Mesendoderm (in vitro differentiated cells): ENCODE measurements around the gene CRELD1.
"Not testable (repeated sequence)": the region's sequence is repeated elsewhere in the genome, so short reads cannot be mapped to it uniquely, and the experiment has no call there.

ENCODE experiments used
- DNase-seq: peaks from one replicate; pipeline ENCODE4 v3.0.0; 2013
- H2AK5ac ChIP-seq: 2 replicates; pipeline ENCODE4 v1.6.1; 2013; ENCODE audit warnings: low read length, inconsistent platforms
- H2BK120ac ChIP-seq: 2 replicates; pipeline ENCODE4 v1.6.1; 2013; ENCODE audit warnings: low read depth, mild to moderate bottlenecking, low read length, moderate library complexity, mixed read lengths
- H2BK15ac ChIP-seq: replicated peaks from 2 replicates; pipeline ENCODE4 v1.6.1; 2013; ENCODE audit warnings: low read depth, mild to moderate bottlenecking, moderate library complexity
- H2BK5ac ChIP-seq: 2 replicates; pipeline ENCODE4 v1.6.1; 2013; ENCODE audit warnings: low read length, inconsistent platforms
- H3K18ac ChIP-seq: 2 replicates; pipeline ENCODE4 v1.6.1; 2013; ENCODE audit warnings: mild to moderate bottlenecking, low read length, mixed read lengths
- H3K23ac ChIP-seq: one replicate; pipeline ENCODE4 v1.6.1; 2013; ENCODE audit warnings: low read length
- H3K27ac ChIP-seq: 2 replicates; pipeline ENCODE4 v1.5.1; 2013; ENCODE audit warnings: low read depth, mild to moderate bottlenecking, inconsistent platforms, low read length, moderate library complexity
- H3K27me3 ChIP-seq: 2 replicates; pipeline ENCODE4 v1.6.1; 2013; ENCODE audit warnings: low read length, control low read depth, mild to moderate bottlenecking, inconsistent platforms; ENCODE audit not compliant: insufficient read depth, poor library complexity
- H3K36me3 ChIP-seq: 2 replicates; pipeline ENCODE4 v1.6.1; 2013; ENCODE audit warnings: low read length, inconsistent platforms; ENCODE audit not compliant: control insufficient read depth, insufficient read depth
- H3K4ac ChIP-seq: one replicate; pipeline ENCODE4 v1.6.1; 2013; ENCODE audit warnings: low read depth, mild to moderate bottlenecking, low read length, moderate library complexity
- H3K4me1 ChIP-seq: 2 replicates; pipeline ENCODE4 v1.6.1; 2013; ENCODE audit warnings: low read depth, low read length, inconsistent platforms; ENCODE audit not compliant: control insufficient read depth
- H3K4me2 ChIP-seq: 2 replicates; pipeline ENCODE4 v1.6.1; 2013; ENCODE audit warnings: low read length
- H3K4me3 ChIP-seq: 2 replicates; pipeline ENCODE4 v1.5.1; 2013; ENCODE audit warnings: mild to moderate bottlenecking, low read length
- H3K56ac ChIP-seq: one replicate; pipeline ENCODE4 v1.6.1; 2013; ENCODE audit warnings: low read length
- H3K79me1 ChIP-seq: 2 replicates; pipeline ENCODE4 v1.6.1; 2013; ENCODE audit warnings: low read length, inconsistent platforms
- H3K79me2 ChIP-seq: 2 replicates; pipeline ENCODE4 v1.6.1; 2013; ENCODE audit warnings: mild to moderate bottlenecking, low read length; ENCODE audit not compliant: control insufficient read depth, insufficient read depth
- H3K9ac ChIP-seq: 2 replicates; pipeline ENCODE4 v1.6.1; 2013; ENCODE audit warnings: low read length, inconsistent platforms
- H4K5ac ChIP-seq: one replicate; pipeline ENCODE4 v1.6.1; 2013; ENCODE audit warnings: low read length
- H4K8ac ChIP-seq: one replicate; pipeline ENCODE4 v1.6.1; 2013; ENCODE audit warnings: low read depth, mild to moderate bottlenecking, control low read depth, low read length, moderate library complexity
- WGBS: extraction: QIAGEN DNeasy Blood & Tissue Kit; methylation state at CpG from one replicate; pipeline ENCODE4 v1.1.7; 2013; ENCODE audit warnings: low lambda C conversion rate, missing lambda C conversion rate; ENCODE audit not compliant: insufficient coverage; ENCODE audit errors: extremely low coverage; 5-methylcytosine and 5-hydroxymethylcytosine counted together

CRELD1 gene

GRCh38 chr3:9938966-9939365 lies 5.3 kb downstream of the CRELD1 start:
- Histone ChIP-seq H3K56ac (no peak overlapping the region), H3K18ac (no peak overlapping the region), H3K23ac (no peak overlapping the region), H2BK120ac (no peak overlapping the region), H3K4ac (no peak overlapping the region), H3K4me1 (peaks cover 3% of the 10 kb centered on the region), H2BK5ac (no peak overlapping the region), H2AK5ac (no peak overlapping the region), H3K27me3 (no peaks in the 10 kb centered on the region), H2BK15ac (no peak overlapping the region), H3K9ac (no peak overlapping the region), H4K5ac (no peak overlapping the region), H3K79me2 (no peaks in the 10 kb centered on the region), H3K4me2 (no peak overlapping the region), H3K27ac (no peak overlapping the region), H3K4me3 (no peak overlapping the region), H4K8ac (no peak overlapping the region), H3K79me1 (no peaks in the 10 kb centered on the region), H3K36me3 (no peaks in the 10 kb centered on the region)
- WGBS = no CpG with 5 or more reads among the region's 2 CpGs
- no peak for DNase-seq

- DNase-seq, H3K27ac ChIP-seq, H3K27me3 ChIP-seq: not testable (repeated sequence)
These were observed 6.3 kb downstream of the CRELD1 start for GRCh38 chr3:9939906-9940305.

GRCh38 chr3:9940746-9941145 lies 7.1 kb downstream of the CRELD1 start:
- Histone ChIP-seq H3K27me3 (no peaks in the 10 kb centered on the region), H3K23ac (no peak overlapping the region), H2AK5ac (no peak overlapping the region), H3K79me2 (no peaks in the 10 kb centered on the region), H3K4me1 (no peaks in the 10 kb centered on the region), H3K4ac (no peak overlapping the region), H3K27ac (no peak overlapping the region), H2BK5ac (no peak overlapping the region), H4K5ac (no peak overlapping the region), H2BK120ac (no peak overlapping the region), H3K36me3 (no peaks in the 10 kb centered on the region), H3K4me2 (no peak overlapping the region), H3K79me1 (no peaks in the 10 kb centered on the region), H3K4me3 (no peak overlapping the region), H3K9ac (no peak overlapping the region), H3K18ac (no peak overlapping the region), H3K56ac (no peak overlapping the region), H2BK15ac (no peak overlapping the region), H4K8ac (no peak overlapping the region)
- no peak for DNase-seq
- no CpG with 5 or more reads among the region's 10 CpGs for WGBS

More at GRCh38 chr3:9939906-9940305, 6.3 kb downstream of the CRELD1 start:
- H2BK120ac ChIP-seq, H3K9ac ChIP-seq, H3K36me3 ChIP-seq, H2BK5ac ChIP-seq, H3K18ac ChIP-seq, H3K4me1 ChIP-seq, H3K4me2 ChIP-seq, H4K5ac ChIP-seq, H3K56ac ChIP-seq, H2BK15ac ChIP-seq, H3K4ac ChIP-seq, H3K79me2 ChIP-seq, H2AK5ac ChIP-seq, H3K23ac ChIP-seq, H3K79me1 ChIP-seq, H4K8ac ChIP-seq, H3K4me3 ChIP-seq: not testable (repeated sequence)
- WGBS = no CpG with 5 or more reads among the region's 32 CpGs

- H3K27me3 ChIP-seq = no peaks in the 10 kb centered on the region
- H2BK15ac ChIP-seq = no peak overlapping the region
- no peak overlapping the region for H3K56ac ChIP-seq
- H3K4me2 ChIP-seq = no peak overlapping the region
- H3K23ac ChIP-seq = no peak overlapping the region
- no peak overlapping the region for H4K8ac ChIP-seq
- H3K18ac ChIP-seq = no peak overlapping the region
- no peak overlapping the region for H4K5ac ChIP-seq
- H3K4me3 ChIP-seq = no peak overlapping the region
- H3K27ac ChIP-seq = no peak overlapping the region
- no peak overlapping the region for H2BK5ac ChIP-seq
- no peak overlapping the region for H3K9ac ChIP-seq
- H2AK5ac ChIP-seq = no peak overlapping the region
- no peaks in the 10 kb centered on the region for H3K79me2 ChIP-seq
- H3K79me1 ChIP-seq = no peaks in the 10 kb centered on the region
- H2BK120ac ChIP-seq = no peak overlapping the region
- no peaks in the 10 kb centered on the region for H3K4me1 ChIP-seq
- no peak overlapping the region for H3K4ac ChIP-seq
- WGBS = no CpG with 5 or more reads among the region's 4 CpGs
- no peaks in the 10 kb centered on the region for H3K36me3 ChIP-seq
- DNase-seq = no peak
These were observed 8.5 kb downstream of the CRELD1 start for GRCh38 chr3:9942164-9942563.

- H3K27me3 ChIP-seq = no peaks in the 10 kb centered on the region
- H3K79me2 ChIP-seq = no peaks in the 10 kb centered on the region
- H2BK5ac ChIP-seq = no peak overlapping the region
- H2BK15ac ChIP-seq = no peak overlapping the region
- no peaks in the 10 kb centered on the region for H3K79me1 ChIP-seq
- no peak overlapping the region for H4K8ac ChIP-seq
- H3K23ac ChIP-seq = no peak overlapping the region
- no peak overlapping the region for H3K4me2 ChIP-seq
- H3K27ac ChIP-seq = no peak overlapping the region
- no peak overlapping the region for H3K56ac ChIP-seq
- no CpG with 5 or more reads among the region's 11 CpGs for WGBS
- H3K4me1 ChIP-seq = no peaks in the 10 kb centered on the region
- DNase-seq = no peak
- H3K9ac ChIP-seq = no peak overlapping the region
- H3K4ac ChIP-seq = no peak overlapping the region
- no peak overlapping the region for H2AK5ac ChIP-seq
- no peaks in the 10 kb centered on the region for H3K36me3 ChIP-seq
- H4K5ac ChIP-seq = no peak overlapping the region
- no peak overlapping the region for H2BK120ac ChIP-seq
- H3K4me3 ChIP-seq = no peak overlapping the region
- no peak overlapping the region for H3K18ac ChIP-seq
These were observed 9.5 kb downstream of the CRELD1 start for GRCh38 chr3:9942934-9943690.

DNA sequence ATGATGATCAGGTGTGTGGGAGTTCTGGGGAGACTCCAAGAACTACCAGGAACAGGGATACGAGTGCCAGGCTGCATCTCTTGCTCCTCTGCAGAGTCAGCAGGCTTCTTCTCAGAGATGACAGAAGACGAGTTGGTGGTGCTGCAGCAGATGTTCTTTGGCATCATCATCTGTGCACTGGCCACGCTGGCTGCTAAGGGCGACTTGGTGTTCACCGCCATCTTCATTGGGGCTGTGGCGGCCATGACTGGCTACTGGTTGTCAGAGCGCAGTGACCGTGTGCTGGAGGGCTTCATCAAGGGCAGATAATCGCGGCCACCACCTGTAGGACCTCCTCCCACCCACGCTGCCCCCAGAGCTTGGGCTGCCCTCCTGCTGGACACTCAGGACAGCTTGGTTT lies 10.6 kb downstream of the CRELD1 start:
- Histone ChIP-seq H2BK15ac (no peak overlapping the region), H3K4me1 (no peaks in the 10 kb centered on the region), H3K27me3 (no peaks in the 10 kb centered on the region), H3K23ac (no peak overlapping the region), H2AK5ac (no peak overlapping the region), H4K5ac (no peak overlapping the region), H3K79me1 (no peaks in the 10 kb centered on the region), H3K27ac (no peak overlapping the region), H3K36me3 (no peaks in the 10 kb centered on the region), H3K9ac (no peak overlapping the region), H2BK5ac (no peak overlapping the region), H3K4ac (no peak overlapping the region), H4K8ac (no peak overlapping the region), H3K79me2 (no peaks in the 10 kb centered on the region), H3K18ac (no peak overlapping the region), H2BK120ac (no peak overlapping the region), H3K56ac (no peak overlapping the region), H3K4me3 (no peak overlapping the region), H3K4me2 (no peak overlapping the region)
- DNase-seq = no peak
- WGBS = no CpG with 5 or more reads among the region's 11 CpGs
